HG03558 (cell line): Measurements from ENCODE around the gene CDH8.

Source experiments
- ATAC-seq: cut with Tn5 transposase; IDR thresholded peaks from one replicate; pipeline ENCODE4 v1.9.1; 2021; ENCODE audit warnings: moderate number of reproducible peaks; ENCODE audit not compliant: unreplicated experiment; ENCODE audit errors: extremely low read depth

Gene CDH8

DNA sequence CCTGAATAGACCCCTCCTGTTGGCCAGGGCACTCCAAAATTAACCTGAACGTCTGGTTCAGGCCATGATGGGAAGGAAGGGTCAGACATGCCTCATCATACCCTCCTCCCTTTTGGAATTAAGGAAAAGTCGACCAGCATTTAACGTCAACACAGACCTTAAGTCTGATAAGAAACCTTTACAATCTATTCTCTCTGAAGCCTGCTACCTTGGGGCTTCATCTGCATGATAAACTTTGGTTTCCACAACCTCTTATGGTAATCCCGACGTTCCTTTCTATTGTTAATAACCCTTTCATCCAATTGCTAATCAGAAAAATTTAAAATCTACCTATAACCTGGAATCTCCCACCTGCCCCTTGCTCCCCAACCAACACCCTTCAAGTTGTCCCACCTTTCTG lies 358.5 kb downstream of the CDH8 start:
- no peak for ATAC-seq

DNA sequence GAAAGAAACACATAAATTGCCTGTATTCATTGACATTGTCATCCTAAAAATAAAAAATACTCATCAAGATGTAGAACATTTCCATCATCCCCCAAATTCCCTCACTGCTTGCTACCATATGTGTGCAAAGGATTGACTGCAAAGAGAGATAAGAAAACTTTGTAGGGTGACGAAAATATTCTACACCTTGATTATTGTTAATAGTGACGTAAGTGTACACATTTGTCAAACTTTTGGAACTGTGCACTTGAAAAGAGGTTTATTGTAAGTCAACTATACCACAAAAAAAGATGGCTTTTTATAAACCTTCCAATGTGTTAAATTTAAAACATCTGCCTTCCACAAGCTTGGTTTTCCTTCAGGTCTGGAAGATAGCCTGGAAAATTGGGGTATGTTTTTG lies 359.5 kb downstream of the CDH8 start:
- ATAC-seq = no peak

DNA sequence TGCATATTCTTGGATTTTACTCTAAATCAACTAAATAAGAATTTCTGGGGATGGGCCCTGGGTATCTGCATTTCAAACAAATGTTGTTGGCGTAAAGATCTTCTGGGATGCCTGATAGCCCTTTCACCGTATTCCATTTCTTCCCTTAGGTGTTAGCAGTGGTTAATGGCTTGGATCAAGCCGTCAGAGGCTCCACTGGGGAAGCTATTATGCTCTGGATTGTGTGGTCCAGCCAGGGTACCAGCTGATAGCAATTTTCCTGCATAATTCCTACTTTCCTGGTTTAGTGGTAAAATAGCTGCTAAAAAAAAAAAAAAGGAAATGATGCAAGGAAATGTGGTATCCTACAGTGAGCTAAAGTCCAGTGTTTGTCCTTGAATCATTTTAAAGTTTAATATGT lies 365.1 kb downstream of the CDH8 start:
- no peak for ATAC-seq

DNA sequence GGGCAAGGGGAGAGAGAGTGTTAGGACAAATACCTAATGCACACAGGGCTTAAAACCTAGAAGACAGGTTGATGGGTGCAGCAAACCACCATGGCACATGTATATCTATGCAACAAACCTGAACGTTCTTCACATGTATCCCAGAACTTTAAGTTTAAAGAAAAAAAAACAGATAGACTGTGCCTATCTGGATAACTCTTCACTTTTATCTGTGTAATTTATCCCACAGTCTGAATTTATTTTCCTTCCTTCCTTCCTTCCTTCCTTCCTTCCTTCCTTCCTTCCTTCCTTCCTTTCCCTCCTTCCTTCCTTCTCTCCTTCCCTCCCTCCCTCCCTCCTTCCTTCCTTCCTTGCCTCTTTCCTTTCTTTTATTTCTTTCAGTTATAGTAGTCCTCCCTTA lies 370.7 kb downstream of the CDH8 start:
- no peak for ATAC-seq

DNA sequence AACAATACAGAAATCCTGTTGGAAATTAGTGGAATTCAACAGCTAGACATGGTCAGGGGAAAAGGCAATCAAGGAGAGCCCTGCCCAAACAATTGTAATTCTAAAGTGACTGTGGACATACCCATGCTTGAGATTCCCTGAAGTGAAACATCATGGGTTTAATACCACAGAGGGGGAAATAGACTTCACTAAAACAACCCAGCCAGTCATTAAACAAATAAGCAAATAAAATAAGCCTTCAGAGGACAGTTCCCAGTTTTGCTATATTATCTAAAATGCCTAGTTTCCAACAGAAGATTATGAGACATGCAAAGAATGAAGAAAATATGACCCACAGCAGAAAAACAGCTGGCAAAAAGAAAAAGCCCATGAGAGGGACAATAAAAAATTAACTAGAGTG lies 376.3 kb downstream of the CDH8 start:
- ATAC-seq = no peak

DNA sequence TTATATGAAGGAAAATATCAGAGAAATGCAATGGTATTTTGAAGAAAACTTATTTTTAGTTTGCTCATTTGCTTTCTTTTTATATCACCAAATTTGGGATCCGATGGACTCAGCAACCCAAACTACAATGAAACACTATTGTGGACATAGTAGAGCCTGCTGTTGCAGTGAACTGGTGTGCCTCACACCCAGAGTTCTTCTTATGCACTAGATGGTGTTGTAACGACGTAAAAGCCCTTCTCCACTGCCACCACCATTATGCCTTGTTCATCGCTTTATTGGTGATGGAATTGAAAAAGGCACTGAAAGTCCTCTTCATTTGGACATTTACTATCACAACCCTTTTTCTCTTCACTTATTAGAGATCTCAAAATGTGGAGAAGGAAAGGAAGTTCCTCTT lies 381.3 kb downstream of the CDH8 start:
- ATAC-seq = no peak

DNA sequence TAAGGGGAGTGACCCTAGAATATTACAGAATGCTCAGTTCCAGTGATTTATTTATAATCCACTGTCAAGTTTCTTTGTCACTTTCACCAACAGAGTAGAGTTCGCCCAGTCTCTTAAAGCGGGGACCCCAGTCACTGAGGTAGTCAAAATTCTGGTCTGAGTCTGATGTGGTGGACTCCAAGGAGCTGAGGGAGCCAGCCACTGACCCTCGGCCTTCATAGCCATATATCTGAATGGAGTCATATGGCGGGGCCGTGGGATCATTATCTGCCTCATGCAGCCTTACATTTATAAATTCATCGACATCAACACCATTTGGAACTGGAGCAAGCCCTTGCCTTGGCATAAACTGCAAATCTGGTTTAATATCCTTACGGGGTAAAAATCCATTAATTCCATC lies 382.7 kb downstream of the CDH8 start:
- no peak for ATAC-seq

DNA sequence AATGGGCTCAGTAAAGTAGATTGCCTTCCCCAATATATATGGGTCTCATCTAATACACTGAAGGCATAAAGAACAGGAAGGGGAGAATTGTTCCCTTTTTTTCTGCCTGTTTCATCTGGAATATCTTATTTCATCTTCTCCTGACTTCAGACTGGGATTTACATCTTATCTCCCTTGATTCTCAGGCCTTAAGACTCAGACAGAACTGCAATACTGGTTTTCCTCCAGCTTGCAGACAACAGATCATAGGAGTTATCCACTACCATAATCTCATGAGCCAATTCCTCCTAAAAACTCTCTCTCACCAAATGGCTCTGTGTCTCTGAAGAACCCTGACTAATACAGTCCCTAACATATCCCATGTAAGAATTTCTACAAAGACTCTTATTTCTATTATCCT lies 390.7 kb downstream of the CDH8 start:
- ATAC-seq = no peak

DNA sequence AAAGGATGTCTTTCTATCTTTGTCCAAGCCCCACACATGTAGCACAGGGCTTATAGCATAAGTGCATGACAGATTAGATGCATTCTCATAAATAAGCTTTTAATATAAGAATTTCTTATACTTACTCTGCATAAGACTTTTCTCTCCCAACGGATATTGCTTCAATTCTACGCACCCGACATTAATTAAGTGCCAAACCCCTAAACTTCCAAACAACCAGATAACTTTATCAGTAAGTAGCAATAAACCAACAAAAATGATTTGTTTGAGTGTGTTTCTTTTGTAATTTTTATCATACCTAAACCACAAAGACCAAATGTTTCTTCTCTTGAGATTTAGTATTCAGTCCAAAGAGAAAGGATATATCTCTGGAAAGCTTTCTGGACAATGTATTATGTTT lies 391.5 kb downstream of the CDH8 start:
- ATAC-seq = no peak

DNA sequence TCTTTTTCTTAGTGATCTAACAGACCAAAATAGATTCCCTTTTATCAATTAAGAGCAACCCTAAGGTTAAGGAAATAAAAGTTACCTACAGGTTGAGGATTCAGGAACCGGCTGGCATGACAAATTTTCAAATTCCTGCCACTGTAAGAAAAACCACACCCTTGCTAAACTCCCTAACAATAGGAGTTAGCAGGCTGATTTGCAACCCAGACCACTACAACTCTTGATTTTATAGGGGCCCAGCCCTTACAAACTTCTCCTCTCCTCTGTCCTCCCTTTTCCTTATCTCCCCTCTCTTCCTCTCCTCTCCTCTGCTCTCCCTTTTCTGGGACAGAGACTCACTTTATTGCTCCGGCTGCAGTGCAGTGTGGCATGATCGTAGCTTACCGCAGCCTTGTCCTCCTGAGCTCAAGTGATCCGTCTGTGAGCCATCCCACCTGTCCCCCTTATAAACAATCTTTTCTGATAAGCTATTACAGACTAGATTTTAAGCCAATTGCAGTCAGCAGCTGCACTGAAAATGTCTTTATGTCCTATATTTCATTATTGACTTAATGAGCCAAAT lies 418.9 kb downstream of the CDH8 start:
- ATAC-seq = no peak

DNA sequence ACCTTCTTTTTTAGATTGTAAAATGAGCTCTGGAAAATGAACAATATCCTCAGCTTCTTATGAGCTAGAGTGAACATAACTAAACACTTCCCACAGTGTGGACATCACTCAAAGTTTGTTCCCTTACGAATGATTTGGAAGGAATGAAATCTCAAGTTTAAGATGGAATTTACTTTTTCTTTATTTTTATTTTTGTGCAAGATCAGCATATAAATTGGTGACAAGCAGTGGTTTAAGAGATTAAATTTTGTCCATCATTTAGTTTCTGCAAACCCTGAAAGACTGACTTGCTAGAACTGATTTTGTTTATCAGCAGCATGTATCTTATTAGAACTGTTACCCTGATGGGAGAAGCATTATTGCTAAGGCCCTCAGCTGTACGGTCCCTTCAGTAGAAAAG lies 420.1 kb downstream of the CDH8 start:
- ATAC-seq = no peak

DNA sequence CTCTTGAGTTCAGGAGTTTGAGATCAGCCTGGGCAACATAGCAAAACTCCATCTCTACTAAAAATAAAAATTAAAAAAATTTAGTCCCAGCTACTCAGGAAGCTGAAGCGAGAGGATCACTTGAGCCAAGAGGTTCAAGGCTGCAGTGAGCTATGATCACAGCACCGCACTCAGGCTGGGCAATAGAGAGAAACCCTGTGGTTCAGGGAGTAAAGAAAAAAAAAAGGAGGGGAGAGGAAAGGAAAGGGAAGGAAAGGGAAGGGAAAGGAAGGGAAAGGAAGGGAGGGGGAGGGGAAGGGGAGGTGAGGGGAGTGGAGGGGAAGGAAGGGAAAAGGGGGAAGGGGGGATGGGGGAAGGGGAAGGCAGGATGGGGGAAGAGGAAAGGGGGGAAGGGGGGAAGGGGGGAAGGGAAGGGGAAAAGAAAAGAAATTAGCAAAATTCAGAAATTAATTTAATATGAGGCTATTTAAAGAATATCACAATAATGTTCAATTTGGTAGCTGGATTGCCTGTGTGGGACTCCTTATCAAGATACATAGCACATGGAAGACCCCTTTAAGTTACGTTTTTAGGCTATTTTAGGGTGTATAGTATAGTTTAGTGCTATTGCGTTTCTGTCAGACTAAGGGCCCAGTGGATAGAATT lies 424.3 kb downstream of the CDH8 start:
- ATAC-seq = no peak

DNA sequence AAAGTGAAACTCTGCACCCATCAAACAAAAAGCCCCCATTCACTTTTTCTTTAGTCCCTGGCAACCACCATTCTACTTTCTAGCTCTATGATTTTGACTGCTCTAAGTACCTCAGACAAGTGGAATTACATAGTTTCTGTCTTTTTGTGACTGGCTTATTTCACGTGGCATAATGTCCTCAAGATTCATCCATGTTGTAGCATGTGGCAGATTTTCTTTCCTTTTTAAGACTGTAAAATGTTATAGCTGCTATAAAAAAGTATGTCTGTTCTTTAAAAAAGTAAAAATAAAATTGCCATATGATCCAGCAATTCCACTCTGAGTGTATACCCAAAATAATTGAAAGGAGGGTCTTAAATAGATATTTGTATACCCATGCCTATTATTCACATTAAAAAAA lies 429.7 kb downstream of the CDH8 start:
- no peak for ATAC-seq
